IMR-90 (cell line): ENCODE results near the gene TOMM34. TPM values are rescaled to one million over a fixed set of nuclear protein-coding genes. Genes with fewer than 3 reads are reported as not detected.

Experiments used
- ATAC-seq: fragments of 200-7000 bp; cut with Tn5 transposase; 2 replicates; pipeline ENCODE4 v1.9.1; 2020; ENCODE audit warnings: low read depth, mild to moderate bottlenecking, moderate library complexity
- BruUV-seq: library from RNA; stranded (reverse); fragments of 400-500 nt; replicated peaks from 2 replicates; lab custom pipeline; 2021; lab: Mats Ljungman, UMichigan
- CTCF ChIA-PET: fragments of 300-600 bp; formaldehyde crosslinking; extraction: SDS; loops from one replicate; lab custom pipeline; 2021; ENCODE audit warnings: antibody characterized with exemption; lab: Yijun Ruan, JAX
- POLR2A ChIA-PET: fragments of 300-600 bp; sonication (Branson Sonifier 250); formaldehyde crosslinking; loops from one replicate; lab custom pipeline; 2022; ENCODE audit warnings: antibody characterized with exemption; ENCODE audit not compliant: unreplicated experiment; lab: Charles Lee
- DNase-seq: peaks from one replicate; pipeline ENCODE4 v3.0.0; 2013
- H2AFZ ChIP-seq: replicated peaks from 2 replicates; pipeline ENCODE3; 2013; ENCODE audit warnings: low read length, mild to moderate bottlenecking; ENCODE audit not compliant: poor library complexity
- H2AK5ac ChIP-seq: 2 replicates; pipeline ENCODE4 v1.6.1; 2013; ENCODE audit warnings: low read depth, low read length, inconsistent platforms
- H2AK9ac ChIP-seq: replicated peaks from 2 replicates; pipeline ENCODE3; 2013; ENCODE audit warnings: mild to moderate bottlenecking, low read depth, low read length, moderate library complexity; ENCODE audit not compliant: poor library complexity
- H2BK120ac ChIP-seq: 2 replicates; pipeline ENCODE4 v1.6.1; 2013; ENCODE audit warnings: low read depth, low read length, inconsistent platforms
- H2BK15ac ChIP-seq: 3 replicates; pipeline ENCODE4 v1.6.1; 2013; ENCODE audit warnings: low read depth, low read length, inconsistent platforms
- H2BK20ac ChIP-seq: 2 replicates; pipeline ENCODE4 v1.6.1; 2013; ENCODE audit warnings: low read depth, mild to moderate bottlenecking, inconsistent platforms, low read length, moderate library complexity
- H2BK5ac ChIP-seq: 2 replicates; pipeline ENCODE4 v1.6.1; 2013; ENCODE audit warnings: mild to moderate bottlenecking, low read depth, low read length, inconsistent platforms; ENCODE audit not compliant: poor library complexity, severe bottlenecking
- H3K14ac ChIP-seq: replicated peaks from 2 replicates; pipeline ENCODE4 v1.6.1; 2013; ENCODE audit warnings: low read depth, low read length, inconsistent platforms
- H3K18ac ChIP-seq: 2 replicates; pipeline ENCODE4 v1.6.1; 2013; ENCODE audit warnings: low read depth, low read length, control low read depth
- H3K23ac ChIP-seq: 2 replicates; pipeline ENCODE4 v1.6.1; 2013; ENCODE audit warnings: low read depth, low read length, inconsistent platforms
- H3K27ac ChIP-seq: 2 replicates; pipeline ENCODE4 v1.5.1; 2013; ENCODE audit warnings: mild to moderate bottlenecking, control low read depth, low read length; ENCODE audit not compliant: insufficient read depth
- H3K27me3 ChIP-seq: 2 replicates; pipeline ENCODE4 v1.6.1; 2013; ENCODE audit warnings: low read length; ENCODE audit not compliant: control insufficient read depth, insufficient read depth
- H3K36me3 ChIP-seq: 2 replicates; pipeline ENCODE4 v1.6.1; 2013; ENCODE audit warnings: low read length, mixed read lengths; ENCODE audit not compliant: control insufficient read depth, insufficient read depth
- H3K4ac ChIP-seq: 2 replicates; pipeline ENCODE4 v1.6.1; 2013; ENCODE audit warnings: low read depth, low read length, inconsistent platforms
- H3K4me1 ChIP-seq: 2 replicates; pipeline ENCODE4 v1.6.1; 2013; ENCODE audit warnings: low read length, mixed read lengths; ENCODE audit not compliant: control insufficient read depth, insufficient read depth
- H3K4me2 ChIP-seq: 2 replicates; pipeline ENCODE4 v1.6.1; 2013; ENCODE audit warnings: low read depth, mild to moderate bottlenecking, control low read depth, low read length, moderate library complexity
- H3K4me3 ChIP-seq: 2 replicates; pipeline ENCODE4 v1.5.1; 2013; ENCODE audit warnings: low read depth, mild to moderate bottlenecking, control low read depth, low read length, moderate library complexity; ENCODE audit not compliant: insufficient read depth
- H3K56ac ChIP-seq: 2 replicates; pipeline ENCODE4 v1.6.1; 2013; ENCODE audit warnings: low read length, inconsistent platforms; ENCODE audit not compliant: insufficient read depth; ENCODE audit errors: extremely low read depth
- H3K79me1 ChIP-seq, 2 experiments: 2 replicates each; pipeline ENCODE4 v1.6.1; 2013; ENCODE audit warnings: low read length in 2 of 2, inconsistent platforms in 1 of 2, low read depth in 1 of 2
- H3K9ac ChIP-seq: 2 replicates; pipeline ENCODE4 v1.6.1; 2013; ENCODE audit warnings: low read depth, low read length, control low read depth
- H3K9me1 ChIP-seq: 2 replicates; pipeline ENCODE4 v1.6.1; 2013; ENCODE audit warnings: low read length, inconsistent platforms; ENCODE audit not compliant: insufficient read depth
- H3K9me3 ChIP-seq: 2 replicates; pipeline ENCODE4 v1.6.1; 2013; ENCODE audit warnings: low read length; ENCODE audit not compliant: control insufficient read depth, insufficient read depth
- H4K20me1 ChIP-seq: 2 replicates; pipeline ENCODE4 v1.6.1; 2013; ENCODE audit warnings: low read length, inconsistent platforms; ENCODE audit not compliant: insufficient read depth
- H4K5ac ChIP-seq: 2 replicates; pipeline ENCODE4 v1.6.1; 2013; ENCODE audit warnings: mild to moderate bottlenecking, low read depth, low read length, control low read depth
- H4K8ac ChIP-seq, 2 experiments: 2 replicates each; pipeline ENCODE4 v1.6.1; 2013; ENCODE audit warnings: low read depth in 2 of 2, low read length in 2 of 2, control low read depth in 1 of 2, inconsistent platforms in 1 of 2
- H4K91ac ChIP-seq: 2 replicates; pipeline ENCODE4 v1.6.1; 2013; ENCODE audit warnings: low read depth, low read length, inconsistent platforms; ENCODE audit not compliant: insufficient read depth
- BHLHE40 ChIP-seq: fragments of 150-350 bp; IDR thresholded peaks from 2 replicates; pipeline ENCODE4 v1.6.1; 2016; ENCODE audit warnings: mild to moderate bottlenecking, low read depth, low read length
- CEBPB ChIP-seq: IDR thresholded peaks from 2 replicates; pipeline ENCODE4 v1.6.1; 2012; ENCODE audit warnings: low read depth, low read length, improper control_type of control experiment
- CHD1 ChIP-seq: IDR thresholded peaks from 2 replicates; pipeline ENCODE4 v1.6.1; 2012; ENCODE audit warnings: low read depth, low read length, improper control_type of control experiment
- MAFK ChIP-seq: IDR thresholded peaks from 2 replicates; pipeline ENCODE4 v1.6.1; 2012; ENCODE audit warnings: low read depth, low read length, improper control_type of control experiment
- MAZ ChIP-seq: IDR thresholded peaks from 2 replicates; pipeline ENCODE4 v1.6.1; 2012; ENCODE audit warnings: low read depth, mild to moderate bottlenecking, low read length, improper control_type of control experiment, moderate library complexity, borderline replicate concordance
- MXI1 ChIP-seq: IDR thresholded peaks from 2 replicates; pipeline ENCODE4 v1.6.1; 2012; ENCODE audit warnings: low read depth, mild to moderate bottlenecking, low read length, moderate library complexity, borderline replicate concordance
- NFE2L2 ChIP-seq: fragments of 150-350 bp; IDR thresholded peaks from 2 replicates; pipeline ENCODE4 v1.6.1; 2016; ENCODE audit warnings: low read depth, mild to moderate bottlenecking, low read length
- POLR2A ChIP-seq: IDR thresholded peaks from 2 replicates; pipeline ENCODE4 v1.6.1; 2012; ENCODE audit warnings: mild to moderate bottlenecking, low read depth, low read length
- RAD21 ChIP-seq: IDR thresholded peaks from 2 replicates; pipeline ENCODE4 v1.6.1; 2012; ENCODE audit warnings: low read length, improper control_type of control experiment
- RFX5 ChIP-seq: IDR thresholded peaks from 2 replicates; pipeline ENCODE4 v1.8.0; 2012; ENCODE audit warnings: low read depth, mild to moderate bottlenecking, low read length, moderate library complexity
- WGBS, 2 experiments: methylation state at CpG; one replicate each; pipeline versions ENCODE4 v1.1.5 to v1.1.7; 2013; ENCODE audit warnings: missing lambda C conversion rate in 2 of 2; ENCODE audit not compliant: insufficient read length in 1 of 2; ENCODE audit errors: extremely low coverage in 2 of 2; 5-methylcytosine and 5-hydroxymethylcytosine counted together
- dilution Hi-C: fragments of 300-500 bp; cut with HindIII; formaldehyde crosslinking; loops from one replicate; pipeline ENCODE4 v1.14.3; 2018; ENCODE audit warnings: low sequenced_read_pairs; ENCODE audit not compliant: unreplicated experiment
- in situ Hi-C: fragments of 300-500 bp; cut with MboI; formaldehyde crosslinking; loops from 3 replicates; pipeline ENCODE4 v1.14.3; 2019; ENCODE audit warnings: low sequenced_read_pairs, inconsistent platforms, mixed read lengths
- intact Hi-C: fragments of 100-400 bp; cut with micrococcal nuclease; formaldehyde crosslinking; loops from 2 replicates; pipeline ENCODE4 v1.10.0; 2022
- polyA plus RNA-seq, 3 experiments: library from polyadenylated mRNA; depleted of rRNA; stranded (reverse); fragments of >200 nt; gene quantifications; 2 replicates each; pipeline ENCODE4 v1.2.3, GENCODE V29; 2012; ENCODE audit warnings: low replicate concordance in 1 of 3
- total RNA-seq: library from RNA; depleted of rRNA; stranded (reverse); fragments of >200 nt; gene quantifications from 2 replicates; pipeline ENCODE4 v1.2.3, GENCODE V29; 2012
- TF ChIP-seq, protein P1 (sequence below): fragments of 150-350 bp; IDR thresholded peaks from 2 replicates; pipeline ENCODE4 v1.6.1; 2016; ENCODE audit warnings: low read depth, mild to moderate bottlenecking, low read length, moderate library complexity, borderline replicate concordance
- TF ChIP-seq, protein P2 (sequence below): fragments of 150-350 bp; IDR thresholded peaks from 2 replicates; pipeline ENCODE4 v1.6.1; 2017; ENCODE audit warnings: mild to moderate bottlenecking, antibody characterized with exemption, low read length, low read depth
- TF ChIP-seq, protein P3 (sequence below): conservative IDR thresholded peaks from 2 replicates; pipeline ENCODE4 v1.5.1; 2012; ENCODE audit warnings: mild to moderate bottlenecking, low read depth, low read length, improper control_type of control experiment

Gene TOMM34
- total and polyA plus RNA-seq, 2 of the 4 experiments (the other 2 are of a cell fraction), result 97.5 to 101 TPM

DNA sequence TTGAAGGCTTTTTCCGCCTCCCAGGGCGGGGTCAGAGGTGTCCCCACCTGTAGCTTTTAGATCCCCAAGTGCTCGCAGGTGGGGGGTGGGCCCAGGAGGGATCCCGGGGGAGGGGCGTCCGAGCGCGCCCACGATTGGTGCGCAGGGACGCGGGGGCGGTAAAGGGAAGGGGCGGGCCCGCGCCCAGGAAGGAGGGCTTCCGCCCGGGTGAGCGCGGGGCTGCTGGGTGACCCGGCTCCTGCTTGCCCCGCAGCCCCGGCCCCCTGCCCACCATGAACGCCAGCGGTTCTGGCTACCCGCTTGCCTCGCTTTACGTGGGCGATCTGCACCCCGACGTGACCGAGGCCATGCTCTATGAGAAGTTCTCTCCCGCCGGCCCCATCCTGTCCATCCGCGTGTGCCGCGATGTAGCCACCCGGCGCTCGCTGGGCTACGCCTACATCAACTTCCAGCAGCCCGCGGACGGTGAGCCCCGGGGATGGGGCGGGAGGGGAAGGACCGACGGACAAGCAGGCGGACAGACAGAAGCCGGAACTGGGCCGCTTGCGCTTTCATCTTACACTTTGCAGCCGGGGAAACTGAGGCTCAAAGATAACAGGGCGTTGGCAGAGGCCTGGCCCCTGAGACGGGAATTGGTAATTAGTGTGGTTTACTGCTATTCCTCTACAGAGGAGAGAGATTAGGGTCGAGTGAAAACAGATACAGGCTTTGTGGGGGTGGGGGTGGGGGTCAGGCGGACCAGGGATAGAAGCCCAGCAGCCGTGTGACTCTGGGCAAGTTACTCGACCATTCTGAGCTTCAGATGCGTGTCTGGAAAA is 50.1 kb downstream of the TOMM34 start, which contains the start of gene PABPC1L:
Gene PABPC1L, plus strand, starts transcription at position 189 of the 818 bp plus-strand sequence. Its CDS starts 84 bp downstream, at position 273.
- H2AFZ ChIP-seq, result peak within 1 kb of the TSS; percentile 96
- peak within 1 kb of the TSS; percentile 76 for H3K14ac ChIP-seq
- peak; percentile 54 for DNase-seq
- peak within 1 kb of the TSS; percentile 67 for H3K9ac ChIP-seq
- no peaks in the 10 kb centered on the region for H3K9me3 ChIP-seq
- peak within 1 kb of the TSS; percentile 3; the same call in 1 of the 2 replicates for H4K5ac ChIP-seq
- peak within 1 kb of the TSS; percentile 58 for H3K4ac ChIP-seq
- peak within 1 kb of the TSS; percentile 89 for H3K4me2 ChIP-seq
- peaks cover 10% of the 10 kb centered on the region for H3K9me1 ChIP-seq
- H3K27ac ChIP-seq, result peak within 1 kb of the TSS; percentile 68
- peaks cover 16 to 23% of the 10 kb centered on the region in 2 experiments for H3K79me1 ChIP-seq
- H3K27me3 ChIP-seq, result no peaks in the 10 kb centered on the region
- WGBS, 2 experiments, result 0% methylated on average over 10 of the region's 61 CpGs; no CpG with 5 or more reads in 1 of the 2 experiments
- peak within 1 kb of the TSS; percentile 7 for H2BK5ac ChIP-seq
- peak within 1 kb of the TSS; percentile 73 for H2AK5ac ChIP-seq
- no peak within 1 kb of the TSS for H2BK20ac ChIP-seq
- CTCF ChIA-PET, result interaction anchor here (1.6 kb wide), 1 partner anchor 25 kb away, joined by 3 read pairs; no protein-coding TSS in a partner anchor
- BruUV-seq, result no TSS peak
- peak within 1 kb of the TSS; percentile 96 for H3K4me3 ChIP-seq
- H4K20me1 ChIP-seq, result peaks cover 9% of the 10 kb centered on the region; the same call in 1 of the 2 replicates
- peak within 1 kb of the TSS; percentile 46 to 85 for H4K8ac ChIP-seq
- intact Hi-C loops, result no loop called here
- in situ Hi-C loops, result no loop called here
- no peak within 1 kb of the TSS; the same call in 1 of the 2 replicates for H2BK120ac ChIP-seq
- no peak for TF ChIP-seq RAD21
- TF ChIP-seq MAZ, result peak; percentile 62; the same call in 1 of the 2 replicates
- TF ChIP-seq BHLHE40, result no peak
- TF ChIP-seq RFX5, result no peak
- TF ChIP-seq, protein P1, sequence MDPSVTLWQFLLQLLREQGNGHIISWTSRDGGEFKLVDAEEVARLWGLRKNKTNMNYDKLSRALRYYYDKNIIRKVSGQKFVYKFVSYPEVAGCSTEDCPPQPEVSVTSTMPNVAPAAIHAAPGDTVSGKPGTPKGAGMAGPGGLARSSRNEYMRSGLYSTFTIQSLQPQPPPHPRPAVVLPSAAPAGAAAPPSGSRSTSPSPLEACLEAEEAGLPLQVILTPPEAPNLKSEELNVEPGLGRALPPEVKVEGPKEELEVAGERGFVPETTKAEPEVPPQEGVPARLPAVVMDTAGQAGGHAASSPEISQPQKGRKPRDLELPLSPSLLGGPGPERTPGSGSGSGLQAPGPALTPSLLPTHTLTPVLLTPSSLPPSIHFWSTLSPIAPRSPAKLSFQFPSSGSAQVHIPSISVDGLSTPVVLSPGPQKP, result no peak
- no peak for TF ChIP-seq CHD1
- TF ChIP-seq NFE2L2, result no peak
- no peak for TF ChIP-seq MAFK
- peak; percentile 31; the same call in 1 of the 2 replicates for TF ChIP-seq POLR2A
- TF ChIP-seq CEBPB, result no peak
- TF ChIP-seq, protein P2, sequence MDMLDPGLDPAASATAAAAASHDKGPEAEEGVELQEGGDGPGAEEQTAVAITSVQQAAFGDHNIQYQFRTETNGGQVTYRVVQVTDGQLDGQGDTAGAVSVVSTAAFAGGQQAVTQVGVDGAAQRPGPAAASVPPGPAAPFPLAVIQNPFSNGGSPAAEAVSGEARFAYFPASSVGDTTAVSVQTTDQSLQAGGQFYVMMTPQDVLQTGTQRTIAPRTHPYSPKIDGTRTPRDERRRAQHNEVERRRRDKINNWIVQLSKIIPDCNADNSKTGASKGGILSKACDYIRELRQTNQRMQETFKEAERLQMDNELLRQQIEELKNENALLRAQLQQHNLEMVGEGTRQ, result no peak
- TF ChIP-seq, protein P3, sequence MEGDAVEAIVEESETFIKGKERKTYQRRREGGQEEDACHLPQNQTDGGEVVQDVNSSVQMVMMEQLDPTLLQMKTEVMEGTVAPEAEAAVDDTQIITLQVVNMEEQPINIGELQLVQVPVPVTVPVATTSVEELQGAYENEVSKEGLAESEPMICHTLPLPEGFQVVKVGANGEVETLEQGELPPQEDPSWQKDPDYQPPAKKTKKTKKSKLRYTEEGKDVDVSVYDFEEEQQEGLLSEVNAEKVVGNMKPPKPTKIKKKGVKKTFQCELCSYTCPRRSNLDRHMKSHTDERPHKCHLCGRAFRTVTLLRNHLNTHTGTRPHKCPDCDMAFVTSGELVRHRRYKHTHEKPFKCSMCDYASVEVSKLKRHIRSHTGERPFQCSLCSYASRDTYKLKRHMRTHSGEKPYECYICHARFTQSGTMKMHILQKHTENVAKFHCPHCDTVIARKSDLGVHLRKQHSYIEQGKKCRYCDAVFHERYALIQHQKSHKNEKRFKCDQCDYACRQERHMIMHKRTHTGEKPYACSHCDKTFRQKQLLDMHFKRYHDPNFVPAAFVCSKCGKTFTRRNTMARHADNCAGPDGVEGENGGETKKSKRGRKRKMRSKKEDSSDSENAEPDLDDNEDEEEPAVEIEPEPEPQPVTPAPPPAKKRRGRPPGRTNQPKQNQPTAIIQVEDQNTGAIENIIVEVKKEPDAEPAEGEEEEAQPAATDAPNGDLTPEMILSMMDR, result no peak
- peak; percentile 91 for TF ChIP-seq MXI1
- peak; percentile 97 for ATAC-seq
- peak within 1 kb of the TSS; percentile 92 for H2AK9ac ChIP-seq
- peaks cover 4% of the 10 kb centered on the region for H3K4me1 ChIP-seq
- peak within 1 kb of the TSS; percentile 71 for H3K23ac ChIP-seq
- H3K36me3 ChIP-seq, result peaks cover 24% of the 10 kb centered on the region
- POLR2A ChIA-PET, result interaction anchor here (0.6 kb wide), 1 partner anchor 23 kb away, joined by 3 read pairs; no protein-coding TSS in a partner anchor
- dilution Hi-C loops, result no loop called here
- H2BK15ac ChIP-seq, result no peak within 1 kb of the TSS
- H3K56ac ChIP-seq, result peak within 1 kb of the TSS; percentile 54; the same call in 1 of the 2 replicates
- H4K91ac ChIP-seq, result peak within 1 kb of the TSS; percentile 11
- no peak within 1 kb of the TSS for H3K18ac ChIP-seq
